Upper lobe of left lung (tissue), 6 donors: ENCODE measurements around the gene AVP. TPM values are rescaled to one million over a fixed set of nuclear protein-coding genes. Genes with fewer than 3 reads are reported as not detected.

Experiments
- ATAC-seq, 2 donors: fragments of 200-7000 bp; cut with Tn5 transposase; one replicate each; pipeline ENCODE4 v1.9.1; 2022; ENCODE audit warnings: mild to moderate bottlenecking in 2 of 2, moderate library complexity in 2 of 2; ENCODE audit not compliant: low FRiP score in 2 of 2
- DNase-seq, 2 donors: peaks; one replicate each; pipeline ENCODE4 v3.0.0-alpha.2; 2019 to 2020
- H3K27ac ChIP-seq, 4 donors: fragments of 200-600 bp; sonication (generic); one replicate each; pipeline ENCODE4 v1.5.1; 2016 to 2019
- H3K27me3 ChIP-seq, 4 donors: fragments of 200-600 bp; sonication (generic); one replicate each; pipeline ENCODE4 v1.5.1; 2017 to 2019
- H3K36me3 ChIP-seq, 4 donors: fragments of 200-600 bp; sonication (generic); one replicate each; pipeline ENCODE4 v1.5.1; 2016 to 2019
- H3K4me1 ChIP-seq, 4 donors: fragments of 200-600 bp; sonication (generic); one replicate each; pipeline ENCODE4 v1.5.1; 2018 to 2019
- H3K4me3 ChIP-seq, 4 donors: fragments of 200-600 bp; sonication (generic); one replicate each; pipeline ENCODE4 v1.5.1; 2017 to 2019; ENCODE audit warnings: mild to moderate bottlenecking in 2 of 4, moderate library complexity in 1 of 4
- H3K9me3 ChIP-seq, 4 donors: fragments of 200-600 bp; sonication (generic); one replicate each; pipeline ENCODE4 v1.5.1; 2018 to 2019
- EP300 ChIP-seq, 4 donors: sonication (generic); formaldehyde crosslinking; IDR thresholded peaks; one replicate each; pipeline ENCODE4 v1.5.1; 2017; ENCODE audit warnings: antibody characterized with exemption in 4 of 4, control low read depth in 2 of 4
- POLR2A ChIP-seq, 4 donors: fragments of 450-650 bp; IDR thresholded peaks; one replicate each; pipeline ENCODE4 v1.5.1; 2016 to 2017; ENCODE audit warnings: antibody characterized with exemption in 4 of 4, mild to moderate bottlenecking in 2 of 4
- POLR2AphosphoS5 ChIP-seq, 2 donors: sonication (generic); formaldehyde crosslinking; IDR thresholded peaks; one replicate each; pipeline ENCODE4 v1.5.1; 2017; ENCODE audit warnings: antibody characterized with exemption in 2 of 2
- WGBS, 2 donors: methylation state at CpG; one replicate each; pipeline ENCODE4 v1.1.5; 2017 to 2018; 5-methylcytosine and 5-hydroxymethylcytosine counted together
- total RNA-seq, 6 donors: library from RNA; depleted of rRNA in 4 of 6; stranded (reverse); fragments of >200 nt in 4 of 6; gene quantifications; one replicate each; pipeline versions ENCODE4 v1.1.0 to v1.2.1, GENCODE V29; 2016 to 2021
- TF ChIP-seq, protein P1 (sequence below), 6 experiments: fragments of 450-650 bp in 4 of 6; fragments of 200-600 bp in 2 of 6; sonication (generic) in 2 of 6; IDR thresholded peaks; one replicate each; pipeline ENCODE4 v1.5.1; 2016 to 2019; ENCODE audit warnings: antibody characterized with exemption in 6 of 6
- donor health status: DM: no; HTN: no; CAD: no; lungs with moderate emphysema.
- donor health status: DM: no; HTN: yes; CAD: no; lungs with severe emphysema.

The AVP gene, protein sequence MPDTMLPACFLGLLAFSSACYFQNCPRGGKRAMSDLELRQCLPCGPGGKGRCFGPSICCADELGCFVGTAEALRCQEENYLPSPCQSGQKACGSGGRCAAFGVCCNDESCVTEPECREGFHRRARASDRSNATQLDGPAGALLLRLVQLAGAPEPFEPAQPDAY
- total RNA-seq, result not detected

DNA sequence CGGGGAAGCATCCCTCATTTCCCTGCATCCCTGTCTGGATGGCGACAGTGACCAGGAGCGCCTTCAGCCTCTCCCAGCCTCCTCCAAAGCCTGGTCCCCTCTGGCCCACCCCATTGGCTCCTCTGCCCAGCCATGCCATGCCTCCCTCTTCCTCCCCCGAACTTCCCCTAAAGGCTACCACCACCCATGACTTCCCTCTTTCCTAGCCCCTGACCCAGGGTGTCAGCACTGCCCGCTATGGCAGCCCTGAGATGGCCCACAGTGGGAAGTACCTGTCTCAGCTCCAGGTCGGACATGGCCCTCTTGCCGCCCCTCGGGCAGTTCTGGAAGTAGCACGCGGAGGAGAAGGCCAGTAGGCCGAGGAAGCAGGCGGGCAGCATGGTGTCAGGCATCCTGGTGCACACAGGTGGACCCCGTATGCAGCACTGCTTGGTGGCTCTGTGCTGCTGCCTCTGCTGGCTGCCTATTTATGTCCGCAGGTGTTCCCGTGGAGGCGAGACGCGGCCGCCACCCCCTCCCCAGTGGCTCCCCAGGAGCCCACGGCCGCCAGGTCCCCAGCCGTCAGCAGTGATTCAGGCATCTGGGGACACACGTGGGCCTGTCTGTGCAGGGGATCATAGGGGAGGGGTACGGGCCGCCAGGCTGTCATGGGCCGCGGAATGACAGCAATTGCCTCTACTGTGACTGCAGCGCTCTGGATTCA, at the start of gene AVP:
Gene AVP, minus strand, starts transcription at position 442 of the 703 bp plus-strand sequence. Its CDS starts 50 bp downstream, at position 392.
- Histone ChIP-seq H3K27me3 (peaks cover 0 to 32% (median 17%) of the 10 kb centered on the region in 4 donors), H3K4me1 (peaks cover 9 to 17% (median 13%) of the 10 kb centered on the region in 4 donors), H3K4me3 (no peak within 1 kb of the TSS), H3K36me3 (no peaks in the 10 kb centered on the region), H3K9me3 (no peaks in the 10 kb centered on the region), H3K27ac (no peak within 1 kb of the TSS)
- TF ChIP-seq POLR2A (IDR thresholded peaks at IDR 0.05), result no peak
- TF ChIP-seq POLR2AphosphoS5 (IDR thresholded peaks at IDR 0.05), result no peak
- peak in 1 of 2 donors; percentile 68 for DNase-seq
- 76 to 87% methylated on average over 18 to 19 of the region's 28 CpGs for WGBS, 2 donors
- ATAC-seq, result no peak

DNA sequence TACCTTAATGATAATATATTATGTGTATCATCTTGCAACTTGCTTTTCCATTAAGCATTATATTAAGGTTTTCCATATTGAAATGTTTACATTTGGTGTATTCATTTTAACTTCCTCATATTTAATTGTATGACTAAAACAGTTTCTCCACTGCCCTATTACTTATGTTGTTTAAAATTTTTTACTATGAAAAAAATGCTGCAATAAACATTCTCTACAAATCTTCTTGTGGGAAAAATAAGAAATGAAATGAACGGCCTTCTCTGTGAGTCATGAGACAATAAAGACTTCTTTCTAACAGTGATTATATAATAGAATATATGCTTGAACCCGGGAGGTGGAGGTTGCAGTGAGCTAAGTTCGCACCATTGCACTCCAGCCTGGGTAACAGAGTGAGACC, 49.6 kb upstream of the AVP start:
- Histone ChIP-seq H3K36me3 (peaks cover 0 to 9% (median 0%) of the 10 kb centered on the region in 4 donors), H3K27me3 (no peaks in the 10 kb centered on the region), H3K9me3 (no peaks in the 10 kb centered on the region), H3K4me3 (no peak overlapping the region), H3K27ac (no peak overlapping the region), H3K4me1 (no peaks in the 10 kb centered on the region)
- no peak for ATAC-seq
- 91 to 96% methylated on average over 3 of the region's 3 CpGs for WGBS, 2 donors
- DNase-seq, result no peak
- no peak for TF ChIP-seq POLR2A (IDR thresholded peaks at IDR 0.05)

DNA sequence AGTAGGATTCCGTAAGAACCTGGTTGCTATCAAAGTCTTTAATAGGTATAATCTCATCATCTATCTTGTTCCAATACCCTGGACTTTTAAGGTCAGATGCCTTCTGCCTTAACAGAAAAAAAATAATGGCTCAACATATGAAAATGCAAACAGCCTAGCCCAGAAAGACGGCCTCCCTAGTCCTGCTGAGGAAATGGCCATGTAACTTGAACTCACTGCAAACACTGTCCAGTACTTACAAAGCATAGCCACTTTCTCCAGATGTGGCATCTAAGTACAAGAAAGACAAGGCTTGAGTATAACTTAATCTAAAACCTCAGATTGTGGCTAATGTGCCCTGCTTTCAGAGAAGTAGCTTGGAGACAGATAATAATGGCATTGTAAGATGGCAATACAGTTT, 48.6 kb upstream of the AVP start:
- DNase-seq (no peak), ATAC-seq (no peak)
- peaks cover 0 to 5% (median 0%) of the 10 kb centered on the region in 4 donors for H3K4me1 ChIP-seq
- no peaks in the 10 kb centered on the region for H3K9me3 ChIP-seq
- no peaks in the 10 kb centered on the region for H3K27me3 ChIP-seq
- H3K36me3 ChIP-seq, result peaks cover 0 to 5% (median 0%) of the 10 kb centered on the region in 4 donors
- H3K4me3 ChIP-seq, result no peak overlapping the region
- WGBS, 2 donors, result 89 to 93% methylated on average over 2 of the region's 2 CpGs
- TF ChIP-seq, protein P1, sequence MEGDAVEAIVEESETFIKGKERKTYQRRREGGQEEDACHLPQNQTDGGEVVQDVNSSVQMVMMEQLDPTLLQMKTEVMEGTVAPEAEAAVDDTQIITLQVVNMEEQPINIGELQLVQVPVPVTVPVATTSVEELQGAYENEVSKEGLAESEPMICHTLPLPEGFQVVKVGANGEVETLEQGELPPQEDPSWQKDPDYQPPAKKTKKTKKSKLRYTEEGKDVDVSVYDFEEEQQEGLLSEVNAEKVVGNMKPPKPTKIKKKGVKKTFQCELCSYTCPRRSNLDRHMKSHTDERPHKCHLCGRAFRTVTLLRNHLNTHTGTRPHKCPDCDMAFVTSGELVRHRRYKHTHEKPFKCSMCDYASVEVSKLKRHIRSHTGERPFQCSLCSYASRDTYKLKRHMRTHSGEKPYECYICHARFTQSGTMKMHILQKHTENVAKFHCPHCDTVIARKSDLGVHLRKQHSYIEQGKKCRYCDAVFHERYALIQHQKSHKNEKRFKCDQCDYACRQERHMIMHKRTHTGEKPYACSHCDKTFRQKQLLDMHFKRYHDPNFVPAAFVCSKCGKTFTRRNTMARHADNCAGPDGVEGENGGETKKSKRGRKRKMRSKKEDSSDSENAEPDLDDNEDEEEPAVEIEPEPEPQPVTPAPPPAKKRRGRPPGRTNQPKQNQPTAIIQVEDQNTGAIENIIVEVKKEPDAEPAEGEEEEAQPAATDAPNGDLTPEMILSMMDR (IDR thresholded peaks at IDR 0.05), result no peak
- no peak for TF ChIP-seq POLR2AphosphoS5 (IDR thresholded peaks at IDR 0.05)
- no peak for TF ChIP-seq EP300 (IDR thresholded peaks at IDR 0.05)
- TF ChIP-seq POLR2A (IDR thresholded peaks at IDR 0.05), result no peak
- H3K27ac ChIP-seq, result no peak overlapping the region

DNA sequence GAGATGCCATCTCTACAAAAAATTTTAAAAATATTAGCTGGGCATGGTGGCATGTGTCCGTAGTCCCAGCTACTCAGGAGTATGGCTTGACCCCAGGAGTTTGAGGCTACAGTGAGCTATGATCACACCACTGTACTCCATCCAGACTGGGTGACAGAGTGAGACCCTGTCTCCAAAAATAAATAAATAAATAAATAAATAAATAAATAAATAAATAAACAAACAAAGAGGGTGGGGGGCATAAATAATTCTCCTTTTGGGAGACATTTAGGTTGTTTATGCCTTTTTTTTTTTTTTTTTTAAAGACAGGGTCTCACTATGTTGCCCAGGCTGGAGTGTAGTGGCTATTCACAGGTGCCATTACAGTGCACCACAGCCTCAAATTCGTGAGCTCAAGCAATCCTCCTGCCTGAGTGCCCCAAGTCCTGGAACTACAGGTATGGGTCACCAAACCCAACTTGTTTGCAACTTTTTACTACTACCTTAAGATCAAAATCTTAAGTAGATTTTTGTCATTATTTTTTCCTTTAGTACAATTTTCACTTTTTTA, 45.6 kb upstream of the AVP start:
- no peak overlapping the region for H3K27ac ChIP-seq
- H3K27me3 ChIP-seq, result no peaks in the 10 kb centered on the region
- H3K9me3 ChIP-seq, result peaks cover 0 to 5% (median 0%) of the 10 kb centered on the region in 4 donors
- DNase-seq (no peak), ATAC-seq (no peak)
- peaks cover 0 to 5% (median 3%) of the 10 kb centered on the region in 4 donors for H3K4me1 ChIP-seq
- H3K36me3 ChIP-seq, result peaks cover 0 to 5% (median 0%) of the 10 kb centered on the region in 4 donors
- WGBS, 2 donors, result 92 to 96% methylated on average over 2 of the region's 2 CpGs
- H3K4me3 ChIP-seq, result no peak overlapping the region
- TF ChIP-seq POLR2A (IDR thresholded peaks at IDR 0.05) (no peak), POLR2AphosphoS5 (IDR thresholded peaks at IDR 0.05) (no peak), EP300 (IDR thresholded peaks at IDR 0.05) (no peak)
- TF ChIP-seq, protein P1 (IDR thresholded peaks at IDR 0.05), result no peak

DNA sequence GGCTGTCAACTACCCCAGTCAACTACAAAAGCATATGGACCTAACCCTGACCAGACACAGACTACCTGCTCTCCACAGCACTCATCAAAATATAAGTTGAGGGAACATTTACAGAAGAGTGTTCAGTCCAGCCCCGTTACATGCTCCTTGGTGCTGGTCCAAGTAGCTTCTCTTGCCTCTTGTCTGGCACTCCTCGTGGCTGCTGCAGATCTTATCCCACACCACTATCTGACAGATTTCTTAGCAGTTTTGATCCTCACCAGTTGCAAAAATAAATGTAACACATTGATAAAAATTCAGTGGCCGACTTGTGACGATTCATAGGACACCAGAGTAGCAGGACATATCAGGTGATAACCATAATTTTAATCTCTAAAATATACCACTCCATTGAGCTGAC, 44.6 kb upstream of the AVP start:
- peaks cover 0 to 5% (median 0%) of the 10 kb centered on the region in 4 donors for H3K36me3 ChIP-seq
- H3K27ac ChIP-seq, result no peak overlapping the region
- peaks cover 0 to 5% (median 3%) of the 10 kb centered on the region in 4 donors for H3K4me1 ChIP-seq
- DNase-seq (no peak), ATAC-seq (no peak)
- no peak for TF ChIP-seq POLR2AphosphoS5 (IDR thresholded peaks at IDR 0.05)
- TF ChIP-seq, protein P1 (IDR thresholded peaks at IDR 0.05), result no peak
- no peak for TF ChIP-seq POLR2A (IDR thresholded peaks at IDR 0.05)
- TF ChIP-seq EP300 (IDR thresholded peaks at IDR 0.05), result no peak
- no peak overlapping the region for H3K4me3 ChIP-seq
- peaks cover 0 to 9% (median 0%) of the 10 kb centered on the region in 4 donors for H3K9me3 ChIP-seq
- no peaks in the 10 kb centered on the region for H3K27me3 ChIP-seq
- 78 to 83% methylated on average over 4 of the region's 4 CpGs for WGBS, 2 donors
